Measurements from ENCODE around the gene GULP1. TPM values are rescaled to one million over a fixed set of nuclear protein-coding genes. Genes with fewer than 3 reads are reported as not detected.
A peak's percentile ranks its signal among the peaks of the same experiment; 100 is the strongest.

Gene GULP1
- total RNA-seq, 1 experiment from 2014 or later = 18.5 TPM

- DNase-seq (ENCODE audit: low read depth) = no peak
These were observed 339.5 kb downstream of the GULP1 start for GRCh38 chr2:188631037-188631809.

DNA sequence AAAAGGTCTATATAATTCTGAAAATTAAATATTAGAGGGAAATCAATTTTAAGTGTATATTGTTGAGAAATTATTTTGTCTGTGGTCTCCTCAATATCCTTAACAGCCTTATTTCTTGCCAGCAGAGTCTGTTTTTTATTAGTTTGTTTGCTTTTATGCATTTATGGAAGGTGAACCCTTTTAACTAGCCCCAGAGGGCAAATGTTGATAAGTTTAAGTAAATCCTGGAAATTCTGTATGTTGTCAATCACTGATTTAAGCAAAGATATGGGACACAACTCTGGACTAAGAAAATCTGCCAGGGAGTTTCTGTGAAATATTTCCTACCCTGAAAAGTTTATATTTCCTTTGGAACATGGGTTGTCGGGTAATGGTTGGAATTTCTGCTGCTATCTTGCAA, 343.0 kb downstream of the GULP1 start:
- no peak for DNase-seq (ENCODE audit: low read depth)

Small RNAs within 50 kb of the gene (small RNA-seq; reads per million reads assigned to genes)
- gene MIR561 = 0.23 reads per million, percentile 9 among the genes with 10 or more reads in this experiment
- not detected for gene RNA5SP114
